Measurements from ENCODE around the gene CCSER2.
"Not testable (repeated sequence)": the region's sequence is repeated elsewhere in the genome, so short reads cannot be mapped to it uniquely, and the experiment has no call there.

CCSER2 gene

DNA sequence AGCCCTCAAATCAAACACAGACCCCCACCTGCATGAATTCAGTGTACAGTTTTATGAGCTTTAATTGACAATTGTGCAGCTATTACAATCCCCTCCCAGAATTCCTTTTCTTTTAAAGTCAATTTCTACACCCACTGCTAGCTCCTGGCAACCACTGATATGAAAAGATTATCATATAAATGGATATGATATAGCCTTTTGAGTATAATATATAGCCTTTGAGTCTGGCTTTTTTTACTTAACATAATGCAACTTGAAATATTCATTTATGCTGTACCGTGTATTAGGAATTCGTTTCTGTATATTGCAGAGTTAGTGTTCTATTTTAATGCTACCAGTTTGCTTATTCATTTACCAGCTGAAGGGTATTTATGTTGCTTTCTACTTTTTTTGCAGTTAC is 127.7 kb downstream of the CCSER2 start:
- no peak for DNase-seq

DNA sequence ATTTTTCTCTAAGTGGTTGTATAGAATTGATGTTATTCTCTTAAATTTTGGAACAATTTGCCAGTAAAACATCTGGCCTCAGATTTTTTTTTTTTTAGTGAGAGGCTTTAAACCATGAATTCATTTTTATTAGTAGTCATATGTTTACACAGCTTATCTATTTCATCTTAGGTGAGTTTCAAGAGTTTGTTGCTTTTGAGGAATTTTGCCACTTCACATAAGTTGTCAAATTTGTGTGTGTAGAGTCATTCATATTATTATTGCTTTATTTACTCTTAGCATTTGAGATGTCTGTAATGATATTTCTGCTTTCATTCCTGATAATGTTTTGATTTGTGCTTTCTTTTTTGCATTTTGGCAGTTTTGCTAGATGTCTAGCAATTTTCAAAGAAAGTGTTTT is 132.1 kb downstream of the CCSER2 start:
- DNase-seq, result no peak

DNA sequence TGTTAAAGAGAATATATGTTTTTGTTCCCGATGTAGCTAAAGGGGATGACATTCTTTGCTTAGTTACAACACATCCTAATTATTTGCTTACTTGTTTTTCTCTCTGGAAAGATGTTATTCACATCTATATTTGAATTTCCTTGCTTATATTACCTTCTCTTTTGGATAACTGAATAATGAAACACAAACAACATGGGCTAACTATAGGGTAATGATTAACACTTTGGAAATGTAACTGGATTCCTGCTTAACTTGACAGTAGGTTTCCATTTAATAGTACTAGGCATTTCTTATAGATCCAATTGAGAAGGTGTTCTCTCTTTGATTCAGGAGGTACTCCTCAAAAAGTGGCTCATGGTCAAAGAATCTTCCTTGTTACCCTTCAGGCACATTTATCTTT is 141.1 kb downstream of the CCSER2 start:
- DNase-seq, result no peak

DNA sequence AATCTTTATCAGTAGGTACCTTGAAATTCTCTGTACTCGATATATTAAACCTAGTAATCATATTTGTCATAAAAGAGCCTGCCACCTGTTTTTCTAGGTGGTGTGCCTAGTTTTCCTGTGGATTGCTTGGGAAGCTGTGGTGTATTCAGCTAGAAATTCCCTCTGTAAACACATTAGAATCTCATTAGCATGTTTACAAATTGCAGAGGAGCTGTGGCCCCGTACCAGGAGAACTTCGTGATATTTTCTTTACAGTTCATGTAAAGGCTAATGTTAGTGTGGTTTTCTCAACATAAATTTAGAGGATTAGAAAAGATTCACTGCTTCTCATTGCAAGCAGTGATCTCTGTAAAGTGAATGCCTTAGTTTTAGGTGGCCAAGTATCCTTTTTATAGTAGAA is 144.7 kb downstream of the CCSER2 start:
- DNase-seq, result no peak

DNA sequence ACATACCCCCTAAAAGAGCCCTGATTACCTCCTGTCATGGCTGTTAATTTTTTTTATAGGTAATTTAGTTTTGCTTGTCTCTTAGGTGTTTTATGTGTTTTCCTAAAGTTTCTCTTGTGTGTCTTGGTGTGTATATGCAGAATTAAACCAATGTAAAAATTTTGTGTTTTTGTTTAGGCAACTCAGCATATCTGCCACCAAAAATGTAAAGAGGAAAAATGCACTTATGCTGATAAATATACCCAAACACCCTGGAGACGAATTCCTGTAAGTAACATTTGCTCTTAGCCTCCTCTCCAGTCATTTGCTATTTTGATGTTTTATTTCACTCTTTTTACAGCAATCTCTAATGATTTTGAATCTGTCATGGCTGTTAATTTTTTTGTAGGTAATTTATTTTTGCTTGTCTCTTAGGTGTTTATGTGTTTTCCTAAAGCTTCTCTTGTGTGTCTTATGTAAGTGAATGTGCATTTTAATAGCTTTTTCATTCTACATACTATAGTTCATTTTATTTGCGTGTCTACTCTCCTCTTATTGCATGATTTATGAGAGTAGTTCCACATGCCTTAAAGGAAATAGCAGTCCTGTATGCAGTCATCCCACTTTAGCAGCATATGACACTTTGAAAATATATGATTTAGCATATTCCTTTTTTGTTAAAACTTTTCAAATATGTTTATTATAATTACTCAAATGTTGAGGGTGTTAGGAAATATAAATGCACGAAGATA is 149.2 kb downstream of the CCSER2 start:
- DNase-seq, result no peak

DNA sequence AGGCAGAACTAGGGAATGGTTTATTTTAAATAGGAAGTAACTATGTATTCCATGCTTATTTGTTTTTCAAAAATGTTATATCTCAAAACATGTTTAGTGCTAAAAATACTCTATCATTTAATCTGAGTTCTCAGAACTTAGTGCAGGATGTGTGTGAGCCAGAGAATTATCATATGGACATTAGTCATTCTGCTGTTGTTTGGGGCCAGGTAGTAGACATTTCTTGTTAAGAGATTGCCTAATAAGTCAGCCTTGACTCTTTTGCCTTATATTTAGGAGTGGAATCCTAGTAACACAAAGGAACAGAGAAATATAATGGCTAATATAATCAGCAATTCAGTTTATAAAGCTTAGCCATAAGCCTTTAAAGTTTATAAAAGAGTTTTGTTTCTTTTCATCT is 149.8 kb downstream of the CCSER2 start:
- DNase-seq, result no peak

DNA sequence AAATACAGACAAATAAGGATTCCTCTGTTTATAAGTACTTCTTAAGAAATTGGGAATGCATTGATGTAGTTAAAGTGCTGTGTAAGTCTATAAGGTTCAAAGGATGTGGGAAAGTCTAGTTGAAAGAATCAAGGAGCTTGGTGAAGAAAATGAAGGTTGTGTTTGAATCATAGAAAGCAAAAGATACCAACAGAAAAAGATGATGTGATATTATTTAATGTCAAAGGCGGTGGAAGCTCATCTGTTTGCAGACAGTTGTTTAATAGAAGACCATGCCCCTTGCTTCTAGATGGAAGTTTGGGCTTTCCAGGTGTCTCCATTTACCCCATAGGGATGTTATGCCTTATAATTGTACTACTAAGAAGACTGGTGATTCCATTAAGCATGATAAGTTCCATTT is 150.3 kb downstream of the CCSER2 start:
- no peak for DNase-seq

DNA sequence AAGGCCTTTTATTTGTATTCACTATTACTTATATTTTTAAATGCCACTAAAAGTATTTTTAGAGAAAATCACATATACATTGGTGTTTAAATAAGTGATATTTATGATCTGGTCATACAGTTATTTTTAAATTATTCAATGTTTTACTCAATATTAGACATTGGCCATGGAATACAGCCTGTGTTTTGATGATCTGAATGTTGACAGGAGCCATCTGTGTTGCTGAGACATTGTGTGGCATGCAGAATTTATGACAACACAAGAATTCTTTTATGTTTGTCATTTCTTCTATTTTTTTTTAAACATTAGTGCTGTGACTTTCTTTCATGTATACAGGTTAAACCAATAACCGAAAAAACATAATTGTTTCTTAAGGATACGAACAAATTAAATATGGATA is 156.2 kb downstream of the CCSER2 start:
- no peak for DNase-seq

DNA sequence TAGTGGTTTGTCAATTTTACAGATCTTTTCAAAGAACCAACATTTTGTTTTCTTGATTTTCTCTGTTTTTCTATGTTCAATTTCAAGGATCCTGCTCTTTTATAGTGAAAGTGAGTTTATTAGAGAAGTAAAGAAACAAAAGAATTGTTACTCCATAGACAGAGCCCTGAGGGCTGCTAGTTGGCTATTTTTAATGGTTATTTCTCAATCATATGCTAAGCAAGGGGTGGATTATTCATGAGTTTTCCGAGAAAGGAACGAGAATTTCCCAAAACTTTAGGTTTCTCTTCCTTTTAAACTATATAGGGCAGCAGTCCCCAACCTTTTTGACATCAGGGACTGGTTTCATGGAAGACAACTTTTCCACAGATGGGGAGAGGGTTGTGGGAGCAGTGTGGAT is 165.0 kb downstream of the CCSER2 start:
- no peak for DNase-seq

DNA sequence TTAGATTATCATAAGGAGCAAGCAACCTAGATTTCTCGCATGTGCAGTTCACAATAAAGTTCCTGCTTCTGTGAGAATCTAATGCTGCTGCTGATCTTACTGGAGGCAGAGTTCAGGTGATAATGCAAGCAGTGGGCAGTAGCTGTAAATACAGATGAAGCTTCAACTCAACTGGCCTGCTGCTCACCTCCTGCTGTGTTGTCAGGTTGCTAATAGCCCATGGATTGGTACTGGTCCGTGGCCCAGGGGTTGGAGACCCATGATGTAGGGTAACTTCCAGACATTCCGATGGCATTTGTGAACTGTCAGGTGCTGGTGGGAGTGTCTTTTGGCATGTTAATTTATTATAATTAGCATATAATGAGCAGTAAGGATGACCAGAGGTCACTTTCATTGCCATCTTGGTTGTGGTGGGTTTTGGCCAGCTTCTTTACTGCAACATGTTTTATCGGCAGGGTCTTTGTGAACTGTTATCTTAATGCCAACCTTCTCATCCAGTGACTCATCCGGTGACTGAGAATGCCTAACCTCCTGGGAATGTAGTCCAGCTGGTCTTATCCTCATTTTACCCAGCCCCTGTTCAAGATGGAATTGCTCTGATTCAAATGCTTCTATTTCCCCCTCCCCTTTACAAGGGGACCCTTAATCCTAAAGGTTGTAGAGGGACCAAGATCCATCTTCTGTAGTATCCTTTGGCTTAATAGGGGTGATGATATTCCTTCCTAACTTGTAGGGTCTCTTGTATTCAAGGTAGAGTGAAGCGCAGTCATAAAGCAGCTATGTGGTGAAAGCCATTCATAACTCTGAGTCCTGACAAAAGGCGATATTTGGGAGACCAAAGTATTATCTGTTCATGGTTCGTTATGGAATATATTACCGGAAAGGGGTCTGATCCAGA is 165.8 kb downstream of the CCSER2 start:
- no peak for DNase-seq

DNA sequence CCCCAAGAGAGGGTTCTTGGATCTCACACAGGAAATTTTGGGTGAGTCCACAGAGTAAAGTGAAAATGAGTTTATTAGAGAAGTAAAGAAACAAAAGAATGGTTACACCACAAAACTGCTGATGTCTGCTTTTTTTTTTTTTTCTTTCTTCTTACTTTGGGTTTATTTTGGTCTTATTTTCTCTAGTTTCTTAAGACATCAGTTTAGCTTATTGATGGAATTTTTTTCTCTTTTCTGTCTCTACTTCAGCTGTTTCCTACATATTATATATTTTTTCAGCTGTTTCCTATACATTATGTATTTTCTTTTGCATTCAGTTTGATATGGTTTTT is 166.4 kb downstream of the CCSER2 start:
- DNase-seq, result no peak

DNA sequence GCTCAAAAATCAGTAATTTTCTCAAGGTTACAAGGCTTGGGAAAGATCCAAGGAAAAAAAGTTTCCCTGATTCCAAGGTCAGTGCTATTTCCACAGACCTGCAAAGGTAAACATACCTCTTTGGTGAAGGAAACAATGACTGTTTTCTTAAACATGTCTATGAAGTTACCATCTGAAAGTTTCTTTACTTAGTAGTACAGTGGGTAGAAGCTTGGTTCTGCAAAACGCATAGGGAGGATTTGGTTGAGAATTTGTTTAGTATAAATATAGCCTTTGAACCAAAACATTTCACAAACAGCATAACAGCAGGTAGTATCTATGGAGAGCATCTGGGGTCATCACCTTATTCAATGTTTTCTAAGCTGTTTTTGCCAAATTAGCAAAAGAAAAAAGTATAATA is 169.6 kb downstream of the CCSER2 start:
- DNase-seq, result no peak

DNA sequence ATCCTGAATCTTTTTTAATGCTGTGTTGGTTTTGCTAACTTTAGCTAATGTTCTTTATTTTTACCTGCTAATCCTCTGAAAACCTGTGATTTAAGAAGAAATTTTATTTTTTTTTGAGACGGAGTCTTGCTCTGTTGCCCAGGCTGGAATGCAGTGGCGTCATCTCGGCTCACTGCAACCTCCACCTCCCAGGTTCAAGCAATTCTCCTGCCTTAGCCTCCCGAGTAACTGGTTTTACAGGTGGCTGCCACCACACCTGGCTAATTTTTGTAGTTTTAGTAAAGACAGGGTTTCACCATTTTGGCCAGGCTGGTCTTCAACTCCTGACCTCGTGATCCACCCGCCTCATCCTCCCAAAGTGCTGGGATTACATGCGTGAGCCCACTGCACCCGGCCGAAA is 170.7 kb downstream of the CCSER2 start:
- DNase-seq, result not testable (repeated sequence)

DNA sequence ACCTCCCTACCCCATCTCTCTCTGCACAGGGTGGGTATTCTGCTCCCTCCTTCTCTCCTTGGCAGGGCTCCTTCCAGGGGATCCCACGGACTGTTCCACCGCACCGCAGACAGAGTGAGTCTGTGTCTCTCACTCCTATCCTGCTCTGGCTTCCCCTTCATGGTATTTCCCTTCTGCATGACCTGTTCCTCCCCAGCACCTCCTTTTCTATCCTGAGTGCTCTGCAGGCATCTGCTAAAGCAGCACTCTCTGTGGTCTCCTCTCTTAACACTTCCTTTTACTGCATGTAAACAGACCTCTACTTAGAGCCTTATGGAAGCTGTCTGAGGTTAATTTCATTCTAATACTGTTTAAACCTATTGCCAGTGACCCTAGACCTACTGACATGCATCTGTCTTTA is 171.5 kb downstream of the CCSER2 start:
- DNase-seq, result no peak

DNA sequence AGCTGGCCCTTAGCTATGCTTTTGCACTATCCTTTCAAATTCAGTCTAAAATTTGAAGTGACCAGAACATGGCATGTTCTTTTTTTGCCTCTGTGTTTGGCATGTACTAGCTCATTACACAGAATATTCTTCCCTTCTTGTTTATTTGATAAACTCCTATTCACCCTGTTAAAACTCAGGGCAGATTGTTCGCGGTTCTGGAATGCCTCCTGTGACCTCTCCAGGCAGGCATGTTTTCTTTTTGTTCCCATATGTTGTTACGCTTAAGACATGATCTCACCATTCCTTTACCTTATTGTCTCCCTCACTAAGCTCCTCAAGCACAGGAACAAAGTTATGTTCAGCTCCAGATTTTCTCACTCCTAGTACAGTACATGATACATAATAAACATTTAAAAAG is 181.7 kb downstream of the CCSER2 start:
- no peak for DNase-seq

DNA sequence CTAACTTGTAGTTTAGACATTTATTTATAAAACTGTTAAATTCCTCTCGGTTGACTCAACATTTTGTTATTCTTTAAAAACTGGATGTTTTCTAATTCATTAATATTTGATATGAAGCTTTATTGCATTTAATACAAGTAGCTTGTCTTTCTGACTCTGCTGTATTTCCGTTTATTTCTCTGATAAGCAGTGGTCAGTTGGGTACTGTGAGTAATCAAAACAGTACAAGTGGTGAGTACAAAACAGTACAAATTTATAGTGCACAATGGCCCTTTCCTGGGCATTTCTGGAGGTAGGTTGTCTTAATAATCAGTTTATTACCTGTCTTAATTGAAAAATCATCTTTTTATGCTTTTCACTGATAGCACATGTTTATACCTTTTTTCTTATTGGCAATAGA is 182.7 kb downstream of the CCSER2 start:
- DNase-seq, result no peak

DNA sequence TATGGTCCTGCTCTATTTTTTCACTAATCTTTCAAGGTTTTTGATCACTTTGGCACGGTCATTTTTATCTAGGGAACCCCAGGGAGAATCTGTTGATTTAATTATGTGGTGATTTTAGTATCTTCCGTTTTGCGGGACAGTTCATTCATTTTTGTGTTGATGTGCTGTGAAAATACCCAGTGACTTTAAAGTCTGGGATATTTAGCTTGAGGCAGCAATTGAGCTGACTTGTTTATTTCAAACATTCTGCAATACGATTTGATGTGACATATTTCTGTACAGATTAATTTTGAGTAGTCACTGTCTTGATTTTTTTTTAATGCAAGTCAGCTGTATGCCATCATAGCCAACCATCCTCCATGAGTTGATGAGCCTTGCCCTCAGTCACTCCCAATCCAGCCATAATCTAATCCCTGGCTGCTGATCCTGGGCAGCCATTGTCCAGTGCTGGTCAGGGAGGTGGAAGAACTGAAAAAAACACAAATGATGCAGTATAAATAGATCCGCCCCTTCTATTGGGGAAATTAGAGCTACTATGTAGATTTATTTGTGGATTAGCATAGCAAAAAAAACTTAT is 183.4 kb downstream of the CCSER2 start:
- no peak for DNase-seq

DNA sequence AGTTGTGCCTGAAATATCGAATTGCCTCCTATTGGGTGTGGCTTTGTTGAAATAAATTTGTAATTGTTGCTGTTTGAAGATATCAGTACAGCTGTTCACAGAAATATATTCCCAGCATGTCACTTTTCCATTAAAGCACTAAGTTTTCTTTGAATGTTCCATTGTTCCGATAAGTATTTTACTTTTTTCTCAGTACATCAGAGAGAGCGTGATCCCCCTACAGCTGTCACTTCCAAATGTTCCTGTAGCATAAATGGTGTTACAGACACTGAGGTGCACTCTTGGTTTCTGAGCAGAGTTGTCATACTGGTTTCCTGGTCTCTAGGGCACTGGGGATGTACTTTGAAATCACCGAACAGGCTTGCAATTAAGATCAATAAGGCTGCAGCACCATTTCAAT is 189.2 kb downstream of the CCSER2 start:
- no peak for DNase-seq

DNA sequence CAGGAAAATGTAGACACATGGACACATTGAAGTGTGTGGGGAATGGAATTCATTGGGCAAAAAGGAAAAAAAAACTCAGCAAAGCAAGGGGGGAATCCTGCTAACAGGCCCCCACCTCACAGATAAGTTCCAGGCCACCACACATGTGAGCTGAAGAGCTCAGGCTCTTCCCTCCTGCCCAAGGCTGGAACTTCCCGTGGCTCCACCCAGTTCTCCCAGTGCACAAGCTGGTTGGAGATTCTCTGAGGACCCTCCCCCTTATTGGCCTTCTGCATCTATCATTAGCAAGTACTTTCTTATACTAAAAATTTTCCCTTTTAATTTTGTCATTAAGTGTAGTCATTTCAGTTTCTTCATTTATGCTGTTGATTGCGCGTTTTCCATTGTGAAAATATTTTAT is 190.8 kb downstream of the CCSER2 start:
- no peak for DNase-seq

DNA sequence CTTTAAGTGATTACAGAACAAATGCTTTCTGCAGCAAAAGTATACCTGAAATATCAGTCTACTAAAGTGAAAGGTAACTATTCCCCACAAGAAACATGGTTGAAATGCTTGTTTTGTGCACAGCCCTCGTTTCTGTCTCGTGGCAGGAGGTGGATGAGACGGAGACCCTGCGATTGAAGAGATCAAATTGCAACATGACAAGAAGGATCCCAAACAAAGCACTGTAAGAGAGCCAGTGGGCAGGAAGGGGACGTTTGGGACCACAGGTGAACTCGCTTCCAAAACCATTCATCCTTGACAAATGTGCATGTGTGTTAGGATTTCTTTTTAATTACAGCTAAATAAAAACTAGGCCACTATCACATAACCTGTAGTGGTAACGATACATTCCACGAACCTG is 192.6 kb downstream of the CCSER2 start:
- DNase-seq, result no peak

DNA sequence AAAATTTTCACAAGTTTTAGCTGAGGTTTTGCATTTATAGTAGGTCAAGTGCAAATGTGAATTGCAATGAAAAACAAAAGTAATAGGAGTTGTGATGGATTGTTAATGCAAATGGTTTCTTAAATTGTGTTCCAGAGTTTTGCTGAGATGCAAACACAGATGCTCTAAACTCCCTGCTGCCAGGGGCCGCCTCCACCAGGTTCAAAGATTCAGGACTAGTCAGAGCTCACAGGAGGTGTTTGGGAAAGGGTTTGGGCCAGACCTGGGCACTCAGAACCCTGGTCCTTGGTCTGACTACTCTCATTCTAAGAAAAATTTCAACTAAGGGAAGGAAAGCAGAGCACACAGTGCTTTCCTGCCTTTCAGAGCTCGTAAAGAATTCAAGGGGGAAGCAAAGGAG is 193.1 kb downstream of the CCSER2 start:
- no peak for DNase-seq

DNA sequence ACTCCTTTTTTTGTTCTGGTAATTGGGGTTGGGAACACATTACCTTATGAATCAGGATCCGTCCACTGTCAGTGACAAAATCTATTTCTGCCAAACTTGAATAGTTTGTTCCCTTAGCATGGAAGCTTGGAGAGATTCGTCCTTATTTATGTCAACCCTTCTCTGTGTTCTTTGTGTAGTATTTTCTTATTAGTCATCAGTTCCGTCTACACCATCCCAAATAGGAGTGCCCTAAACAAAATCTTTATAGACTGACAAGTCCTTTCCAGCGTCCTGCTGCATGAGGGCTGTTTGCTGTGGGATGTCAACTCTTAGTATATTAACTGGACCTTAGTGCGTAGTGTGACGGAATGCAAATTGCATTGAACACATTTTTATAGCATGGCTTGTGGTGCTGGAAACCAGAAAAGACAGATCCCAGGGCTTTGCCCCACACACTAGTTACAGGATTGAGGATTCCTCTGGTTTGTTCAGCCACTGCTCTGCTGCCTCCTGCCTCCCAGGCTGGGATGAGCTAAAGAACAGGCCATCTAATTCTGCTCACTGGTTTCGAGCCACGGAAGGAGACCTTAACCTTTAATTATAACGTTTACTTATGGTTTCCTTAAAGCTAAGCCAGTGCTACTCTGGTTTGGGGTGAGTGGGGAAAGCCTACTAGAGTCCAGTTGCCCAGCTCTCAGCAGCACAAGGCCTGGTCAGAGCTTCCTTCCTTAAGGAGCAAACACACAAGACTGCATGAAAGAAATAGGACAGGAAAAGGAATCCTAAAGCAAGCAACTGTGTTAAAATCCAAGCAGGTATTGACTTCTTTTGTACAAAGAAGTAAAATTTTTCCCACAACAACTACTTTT is 194.4 kb downstream of the CCSER2 start:
- DNase-seq, result no peak

DNA sequence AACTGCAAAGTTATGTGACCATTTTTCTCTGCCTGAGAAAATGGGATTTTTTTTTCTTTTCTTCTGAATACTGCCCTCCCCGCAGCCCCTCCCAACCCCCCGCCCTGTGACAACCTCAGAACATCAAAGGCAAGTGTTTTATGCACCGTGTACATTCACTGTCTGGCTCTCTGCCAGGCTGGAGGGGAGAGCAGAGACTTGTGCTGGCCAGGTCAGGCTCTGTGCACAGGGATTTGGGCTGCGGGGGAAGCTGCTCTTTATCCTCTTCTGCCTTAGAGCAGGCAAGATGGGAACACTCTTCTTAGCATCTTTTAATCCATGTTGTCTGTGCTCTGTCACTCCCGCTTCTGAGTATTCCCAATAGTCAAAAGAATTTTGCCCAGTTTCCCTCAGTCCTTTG is 195.1 kb downstream of the CCSER2 start:
- no peak for DNase-seq

All from activated CD4-positive, alpha-beta T cell treated with anti-CD3 and anti-CD28 coated beads, Interleukin-2, amount 50 U/mL, for 48 hours (primary cell).